KMS-11 (cell line): Measurements from ENCODE around the gene RNF144A.
"Not testable (repeated sequence)": the region's sequence is repeated elsewhere in the genome, so short reads cannot be mapped to it uniquely, and the experiment has no call there.

Experiments
- H2AFZ ChIP-seq: fragments of 200-600 bp; sonication (generic); 2 replicates; pipeline ENCODE4 v1.6.1; 2016; ENCODE audit warnings: antibody characterized with exemption, mixed run types, low read depth
- H3K27ac ChIP-seq: fragments of 200-600 bp; sonication (generic); 2 replicates; pipeline ENCODE4 v1.6.1; 2016; ENCODE audit warnings: mild to moderate bottlenecking, mixed run types
- H3K27me3 ChIP-seq: fragments of 200-600 bp; sonication (generic); 2 replicates; pipeline ENCODE4 v1.6.1; 2017; ENCODE audit warnings: mild to moderate bottlenecking, low read depth, mixed run types, moderate library complexity; ENCODE audit not compliant: insufficient read depth
- H3K36me3 ChIP-seq: fragments of 200-600 bp; sonication (generic); 2 replicates; pipeline ENCODE4 v1.6.1; 2017; ENCODE audit warnings: mild to moderate bottlenecking, mixed run types; ENCODE audit not compliant: insufficient read depth
- H3K4me1 ChIP-seq: fragments of 200-600 bp; sonication (generic); 2 replicates; pipeline ENCODE4 v1.6.1; 2016; ENCODE audit warnings: mild to moderate bottlenecking, low read depth, mixed run types; ENCODE audit not compliant: poor library complexity, severe bottlenecking
- H3K4me2 ChIP-seq: fragments of 200-600 bp; sonication (generic); 2 replicates; pipeline ENCODE4 v1.7.0; 2016; ENCODE audit warnings: mild to moderate bottlenecking, mixed run types
- H3K4me3 ChIP-seq: fragments of 200-600 bp; sonication (generic); IDR thresholded peaks from 2 replicates; pipeline ENCODE4 v1.6.1; 2017; ENCODE audit warnings: low read depth, low read length, mixed read lengths; ENCODE audit not compliant: insufficient read depth
- H3K79me2 ChIP-seq: fragments of 200-600 bp; sonication (generic); 2 replicates; pipeline ENCODE4 v1.6.1; 2016; ENCODE audit warnings: low read depth, mixed run types; ENCODE audit not compliant: insufficient read depth
- H3K9ac ChIP-seq: fragments of 200-600 bp; sonication (generic); 2 replicates; pipeline ENCODE4 v1.6.1; 2016; ENCODE audit warnings: mild to moderate bottlenecking, mixed run types
- H4K20me1 ChIP-seq: fragments of 200-600 bp; sonication (generic); 2 replicates; pipeline ENCODE4 v1.6.1; 2016; ENCODE audit warnings: mild to moderate bottlenecking, mixed run types; ENCODE audit not compliant: insufficient read depth
- TF ChIP-seq, protein P1 (sequence below): fragments of 200-600 bp; sonication (generic); conservative IDR thresholded peaks from 2 replicates; pipeline ENCODE4 v1.6.1; 2017; ENCODE audit warnings: low read depth, mild to moderate bottlenecking, antibody characterized with exemption, low read length, moderate library complexity, mixed read lengths

The RNF144A gene

DNA sequence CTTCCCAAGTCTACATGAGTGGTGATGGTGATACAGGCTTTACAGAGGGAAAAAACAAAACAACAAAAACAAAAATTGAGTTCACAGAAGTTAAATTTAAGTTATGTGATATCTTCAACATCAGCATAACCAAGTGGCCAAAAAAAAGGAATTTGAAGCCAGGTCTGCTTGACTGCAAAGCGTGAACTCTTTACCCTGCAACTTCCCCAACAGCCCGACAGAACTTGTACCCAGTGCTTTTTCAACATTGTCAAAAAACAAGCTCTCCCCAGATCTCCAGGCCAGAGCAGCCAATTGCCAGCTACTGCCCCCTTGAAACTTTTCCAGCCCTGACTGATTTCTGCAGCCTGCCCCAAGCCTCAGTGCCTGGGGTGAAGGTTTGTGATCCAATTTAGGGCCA lies 76.7 kb downstream of the RNF144A start:
- Histone ChIP-seq H3K4me3 (no peak overlapping the region), H2AFZ (no peak overlapping the region), H3K27ac (no peak overlapping the region), H3K27me3 (no peaks in the 10 kb centered on the region), H3K79me2 (no peaks in the 10 kb centered on the region), H3K36me3 (no peaks in the 10 kb centered on the region), H4K20me1 (no peaks in the 10 kb centered on the region), H3K4me1 (no peaks in the 10 kb centered on the region), H3K4me2 (no peak overlapping the region), H3K9ac (no peak overlapping the region)
- TF ChIP-seq, protein P1, sequence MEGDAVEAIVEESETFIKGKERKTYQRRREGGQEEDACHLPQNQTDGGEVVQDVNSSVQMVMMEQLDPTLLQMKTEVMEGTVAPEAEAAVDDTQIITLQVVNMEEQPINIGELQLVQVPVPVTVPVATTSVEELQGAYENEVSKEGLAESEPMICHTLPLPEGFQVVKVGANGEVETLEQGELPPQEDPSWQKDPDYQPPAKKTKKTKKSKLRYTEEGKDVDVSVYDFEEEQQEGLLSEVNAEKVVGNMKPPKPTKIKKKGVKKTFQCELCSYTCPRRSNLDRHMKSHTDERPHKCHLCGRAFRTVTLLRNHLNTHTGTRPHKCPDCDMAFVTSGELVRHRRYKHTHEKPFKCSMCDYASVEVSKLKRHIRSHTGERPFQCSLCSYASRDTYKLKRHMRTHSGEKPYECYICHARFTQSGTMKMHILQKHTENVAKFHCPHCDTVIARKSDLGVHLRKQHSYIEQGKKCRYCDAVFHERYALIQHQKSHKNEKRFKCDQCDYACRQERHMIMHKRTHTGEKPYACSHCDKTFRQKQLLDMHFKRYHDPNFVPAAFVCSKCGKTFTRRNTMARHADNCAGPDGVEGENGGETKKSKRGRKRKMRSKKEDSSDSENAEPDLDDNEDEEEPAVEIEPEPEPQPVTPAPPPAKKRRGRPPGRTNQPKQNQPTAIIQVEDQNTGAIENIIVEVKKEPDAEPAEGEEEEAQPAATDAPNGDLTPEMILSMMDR: no peak

GRCh38 chr2:6994536-6995128 lies 77.4 kb downstream of the RNF144A start:
- Histone ChIP-seq H3K4me3 (no peak overlapping the region), H3K36me3 (no peaks in the 10 kb centered on the region), H3K27ac (no peak overlapping the region), H3K79me2 (no peaks in the 10 kb centered on the region), H3K27me3 (no peaks in the 10 kb centered on the region), H3K9ac (no peak overlapping the region), H3K4me1 (no peaks in the 10 kb centered on the region), H2AFZ (no peak overlapping the region), H3K4me2 (no peak overlapping the region), H4K20me1 (no peaks in the 10 kb centered on the region)
- TF ChIP-seq, protein P1: no peak

- H3K36me3 ChIP-seq: no peaks in the 10 kb centered on the region
- no peaks in the 10 kb centered on the region for H3K79me2 ChIP-seq
- no peaks in the 10 kb centered on the region for H3K27me3 ChIP-seq
Observed at GRCh38 chr2:6995391-6996097, 78.3 kb downstream of the RNF144A start.

DNA sequence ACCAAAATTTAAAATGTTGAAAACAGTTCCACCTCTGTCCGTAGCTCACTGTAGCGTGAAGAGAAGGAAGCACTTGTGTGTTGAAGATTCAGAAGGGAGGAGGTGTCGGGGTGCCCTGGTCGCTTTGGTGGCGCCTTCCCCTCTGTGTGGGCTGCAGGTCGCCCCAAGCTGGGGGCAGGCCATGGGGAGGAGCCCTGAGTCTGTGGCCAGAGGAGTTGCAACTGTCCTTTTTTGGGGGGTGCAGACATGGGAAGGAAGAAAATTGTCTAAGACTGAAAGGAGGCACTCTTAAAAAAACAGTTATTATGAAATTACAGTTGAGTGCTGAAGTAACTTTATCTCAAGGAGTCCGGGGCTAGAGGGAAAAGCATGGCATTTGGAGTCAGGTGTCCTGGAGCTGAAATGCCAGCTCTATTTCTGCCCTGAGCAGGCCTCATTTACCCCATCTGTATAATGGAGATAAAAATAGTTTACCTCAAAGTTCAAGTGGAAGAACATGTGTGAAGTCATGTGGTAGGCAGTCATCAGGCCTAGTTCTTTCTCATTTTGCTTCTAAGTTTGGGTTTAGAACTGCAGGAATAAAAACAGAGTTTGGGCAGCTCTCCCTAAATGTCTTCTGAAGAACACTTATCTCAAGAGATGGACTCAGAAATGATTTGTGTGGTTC lies 82.1 kb downstream of the RNF144A start:
- Histone ChIP-seq H3K9ac (no peak overlapping the region), H3K27me3 (no peaks in the 10 kb centered on the region), H3K4me2 (no peak overlapping the region), H3K79me2 (no peaks in the 10 kb centered on the region), H3K4me1 (no peaks in the 10 kb centered on the region), H3K27ac (no peak overlapping the region), H3K36me3 (no peaks in the 10 kb centered on the region), H3K4me3 (no peak overlapping the region), H2AFZ (no peak overlapping the region), H4K20me1 (no peaks in the 10 kb centered on the region)
- TF ChIP-seq, protein P1: no peak

More at GRCh38 chr2:6995391-6996097, 78.3 kb downstream of the RNF144A start:
- no peaks in the 10 kb centered on the region for H3K4me1 ChIP-seq
- TF ChIP-seq, protein P1: no peak
- H3K4me3 ChIP-seq: no peak overlapping the region
- H3K4me2 ChIP-seq: no peak overlapping the region
- H2AFZ ChIP-seq: no peak overlapping the region
- no peak overlapping the region for H3K27ac ChIP-seq
- H3K9ac ChIP-seq: no peak overlapping the region
- no peaks in the 10 kb centered on the region for H4K20me1 ChIP-seq

DNA sequence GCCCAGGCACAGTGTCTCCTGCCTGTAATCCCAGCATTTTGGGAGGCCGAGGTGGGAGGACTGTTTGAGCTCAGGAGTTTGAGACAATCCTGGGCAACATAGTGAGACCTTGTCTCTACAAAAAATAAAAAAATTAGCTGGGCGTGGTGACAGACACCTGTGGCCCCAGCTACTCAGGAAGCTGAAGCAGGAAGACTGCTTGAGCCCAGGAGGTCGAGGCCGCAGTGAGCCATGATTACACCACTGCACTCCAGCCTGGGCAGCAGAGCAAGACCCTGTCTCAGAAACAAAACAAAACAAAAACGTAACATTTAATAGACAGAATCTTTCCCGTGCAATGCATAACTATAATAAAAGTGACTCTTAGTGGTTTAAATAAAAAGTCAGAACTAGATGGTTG lies 84.2 kb downstream of the RNF144A start:
- H3K4me1 ChIP-seq, H2AFZ ChIP-seq, H3K4me2 ChIP-seq, H3K9ac ChIP-seq, H3K79me2 ChIP-seq, H3K4me3 ChIP-seq, H3K27me3 ChIP-seq, H3K27ac ChIP-seq, H3K36me3 ChIP-seq, H4K20me1 ChIP-seq: not testable (repeated sequence)
